Germinal center (tissue), 1 donor: Measurements from ENCODE around the gene LRRC38.

Experiments
- DNase-seq: peaks from one replicate; pipeline ENCODE4 v3.0.0; 2012; ENCODE audit warnings: mixed read lengths, low spot score

LRRC38 gene

GRCh38 chr1:13516606-13517005 is 2.8 kb upstream of the LRRC38 start:
- DNase-seq = no peak

- no peak for DNase-seq
Measured at GRCh38 chr1:13514821-13515220, 1.0 kb upstream of the LRRC38 start.

GRCh38 chr1:13513063-13513894 is 524 bp downstream of the LRRC38 start:
- DNase-seq = no peak

GRCh38 chr1:13512472-13512871 is 1.3 kb downstream of the LRRC38 start:
- DNase-seq = no peak

GRCh38 chr1:13510499-13510898 is 3.3 kb downstream of the LRRC38 start:
- no peak for DNase-seq

- DNase-seq = no peak
Measured at GRCh38 chr1:13507075-13507474, 6.7 kb downstream of the LRRC38 start.

- no peak for DNase-seq
Measured at GRCh38 chr1:13505020-13505419, 8.8 kb downstream of the LRRC38 start.

- no peak for DNase-seq
Measured at GRCh38 chr1:13500806-13501205, 13.0 kb downstream of the LRRC38 start.

GRCh38 chr1:13499422-13499821 is 14.4 kb downstream of the LRRC38 start:
- DNase-seq = no peak

GRCh38 chr1:13498553-13498952 is 15.2 kb downstream of the LRRC38 start:
- no peak for DNase-seq

- no peak for DNase-seq
Measured at GRCh38 chr1:13495186-13495585, 18.6 kb downstream of the LRRC38 start.

- DNase-seq = no peak
Measured at GRCh38 chr1:13494712-13495111, 19.1 kb downstream of the LRRC38 start.

GRCh38 chr1:13494025-13494424 is 19.8 kb downstream of the LRRC38 start:
- DNase-seq = no peak

- no peak for DNase-seq
Measured at GRCh38 chr1:13492711-13493110, 21.1 kb downstream of the LRRC38 start.

- DNase-seq = no peak
Measured at GRCh38 chr1:13487957-13488356, 25.8 kb downstream of the LRRC38 start.

- DNase-seq = no peak
Measured at GRCh38 chr1:13487143-13487868, 26.5 kb downstream of the LRRC38 start.

GRCh38 chr1:13483946-13484345 is 29.9 kb downstream of the LRRC38 start:
- no peak for DNase-seq

- DNase-seq = no peak
Measured at GRCh38 chr1:13482600-13482999, 31.2 kb downstream of the LRRC38 start.

- DNase-seq = no peak
Measured at GRCh38 chr1:13479171-13479856, 34.5 kb downstream of the LRRC38 start.

- DNase-seq = no peak
Measured at GRCh38 chr1:13478692-13479091, 35.1 kb downstream of the LRRC38 start.

GRCh38 chr1:13469343-13469742 is 44.5 kb downstream of the LRRC38 start:
- DNase-seq = peak; percentile 18

GRCh38 chr1:13465515-13465914 is 48.3 kb downstream of the LRRC38 start:
- DNase-seq = no peak

GRCh38 chr1:13462682-13463081 is 51.1 kb downstream of the LRRC38 start:
- DNase-seq = no peak
